HG03139 (cell line): ENCODE measurements around the gene RBMY1J.
"Not testable (repeated sequence)": the region's sequence is repeated elsewhere in the genome, so short reads cannot be mapped to it uniquely, and the experiment has no call there.

Experiments
- ATAC-seq: cut with Tn5 transposase; IDR thresholded peaks from one replicate; pipeline ENCODE4 v1.9.1; 2021; ENCODE audit not compliant: unreplicated experiment

RBMY1J gene

GRCh38 chrY:22403110-22403509 lies at the start of gene RBMY1J:
RBMY1J (plus strand) TSS chrY:22403410; CDS start chrY:22405448, 2,038 bp downstream.
- ATAC-seq = not testable (repeated sequence)

DNA sequence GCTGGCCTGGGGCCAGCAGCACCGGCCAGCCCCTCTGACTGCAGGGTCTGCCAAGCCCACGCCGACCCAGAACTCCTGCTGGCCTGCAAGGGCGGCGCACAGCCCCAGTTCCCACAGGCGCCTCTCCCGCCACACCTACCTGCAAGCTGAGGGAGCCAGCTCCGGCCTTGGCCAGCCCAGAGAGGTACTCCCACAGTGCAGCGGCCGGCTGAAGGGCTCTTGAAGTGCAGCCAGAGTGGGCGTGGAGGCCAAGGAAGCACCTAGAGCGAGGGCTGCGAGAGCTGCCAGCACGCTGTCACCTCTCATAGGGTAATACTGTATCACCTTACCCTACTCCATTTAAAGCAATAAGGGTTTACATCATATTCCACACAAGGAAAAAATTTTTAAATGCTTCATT lies 35.8 kb upstream of the RBMY1J start:
- no peak for ATAC-seq

DNA sequence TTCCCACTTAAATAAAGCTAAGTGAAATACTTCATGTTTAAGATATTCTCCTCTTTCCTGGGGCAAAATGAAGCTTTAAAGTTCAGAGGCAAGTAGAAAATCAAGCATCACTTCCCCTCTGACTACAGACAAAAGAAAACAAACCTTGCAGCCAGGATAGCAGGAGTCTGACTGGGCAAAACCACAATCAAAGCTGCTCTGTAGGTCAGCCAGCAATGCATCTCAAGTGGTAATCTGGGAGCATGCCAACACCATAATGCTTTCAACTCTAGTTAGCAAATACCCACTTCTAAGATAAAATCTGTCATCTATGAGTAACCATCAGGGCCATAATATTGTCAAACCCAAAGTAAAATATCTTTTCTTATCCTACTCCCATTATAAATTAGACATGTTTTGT lies 32.6 kb upstream of the RBMY1J start:
- no peak for ATAC-seq

DNA sequence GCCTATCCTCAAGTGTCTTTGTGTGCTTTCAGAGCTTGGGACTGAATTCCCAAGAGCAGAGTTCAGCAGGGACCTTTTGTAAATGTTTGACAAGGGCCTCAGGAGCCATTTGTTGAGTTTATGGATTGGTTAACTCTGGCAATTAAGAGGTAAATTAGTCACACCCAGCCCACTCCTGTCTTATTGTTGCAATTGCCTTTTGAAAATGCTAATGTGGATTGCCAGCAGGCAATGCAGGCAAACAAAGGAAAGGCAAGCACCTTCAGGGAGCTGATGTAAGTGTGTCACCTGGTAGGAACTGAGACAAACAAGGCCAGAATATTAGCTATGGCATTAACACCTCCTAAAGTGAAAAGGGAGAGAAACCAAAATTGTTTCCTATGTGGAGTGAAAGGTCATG lies 29.7 kb upstream of the RBMY1J start:
- no peak for ATAC-seq

DNA sequence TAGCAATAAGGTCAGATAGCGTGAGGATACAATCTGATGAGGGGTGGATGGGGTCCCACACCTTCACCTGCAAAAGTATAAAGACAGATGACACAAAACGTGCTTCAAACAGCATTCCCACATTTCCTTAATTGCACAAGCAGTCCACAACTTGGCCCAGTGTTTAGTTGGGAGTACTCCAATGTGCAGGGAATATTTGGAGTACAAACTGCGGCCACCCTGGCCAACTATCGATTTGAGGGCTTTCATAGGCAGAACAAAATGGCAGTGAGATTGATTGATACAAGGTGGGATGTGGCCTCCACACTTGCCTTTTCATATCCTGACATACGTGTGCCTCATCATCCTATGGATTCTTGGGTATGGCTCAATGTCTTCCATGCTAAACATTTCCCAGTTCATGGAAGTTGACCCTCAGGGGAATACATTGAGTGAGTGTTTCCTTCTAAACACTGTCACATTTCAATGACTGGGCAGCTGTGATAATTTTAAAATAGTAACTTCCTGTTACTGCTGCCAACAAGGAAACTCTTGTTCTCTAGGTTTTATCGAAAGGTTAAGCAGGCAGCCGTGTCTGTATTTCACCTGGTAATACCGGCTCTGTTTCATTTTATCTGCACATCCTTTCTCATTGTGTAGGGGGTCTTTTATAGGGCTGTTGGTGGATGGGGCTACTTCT lies 41.6 kb downstream of the RBMY1J start:
- not testable (repeated sequence) for ATAC-seq

DNA sequence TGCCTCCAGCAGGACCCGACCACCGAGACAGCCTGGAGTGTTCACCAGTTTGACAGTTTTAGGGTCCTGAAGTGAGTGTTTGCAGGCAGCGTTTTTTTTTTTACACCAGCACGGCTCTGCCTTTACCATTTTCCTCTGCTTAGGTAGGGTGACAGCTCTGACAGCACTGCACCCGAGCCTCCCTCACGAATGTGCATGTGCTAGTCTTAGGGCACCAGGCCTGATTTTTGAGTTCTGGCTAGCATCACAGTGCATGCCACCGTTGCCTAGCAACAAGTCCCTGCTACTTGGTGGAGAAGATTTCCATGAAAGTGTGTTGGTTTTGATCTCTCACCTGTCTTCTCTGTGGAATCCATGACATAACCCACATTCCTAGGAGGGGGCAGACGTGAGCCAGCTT lies 52.3 kb downstream of the RBMY1J start:
- not testable (repeated sequence) for ATAC-seq

GRCh38 chrY:22461962-22462361 lies 58.8 kb downstream of the RBMY1J start:
- not testable (repeated sequence) for ATAC-seq
